ENCODE results near the gene TEC. TPM values are rescaled to one million over a fixed set of nuclear protein-coding genes. Genes with fewer than 3 reads are reported as not detected.

TEC gene
- total and polyA plus RNA-seq, 9 of the 15 experiments (the other 6 are each of a cell fraction or from before 2014, with no cell fraction given): 5.3 to 14.7 (median 8.8) TPM

- TF ChIP-seq E2F4 (CRISPR knock-in tag; IDR thresholded peaks at IDR 0.05; ENCODE audit: low read depth) (no peak), SRSF3 (IDR thresholded peaks at IDR 0.05; ENCODE audit: insufficient read depth, low read length) (no peak), PTBP1 (IDR thresholded peaks at IDR 0.05; ENCODE audit: low read depth, low read length) (no peak), BMI1 (IDR thresholded peaks at IDR 0.05; ENCODE audit: low read length) (no peak), ILK (tag; IDR thresholded peaks at IDR 0.05; ENCODE audit: borderline replicate concordance, low read depth) (no peak), KDM4B (IDR thresholded peaks at IDR 0.05; ENCODE audit: borderline replicate concordance in 2 of 2, low read depth in 1 of 2) (no peak), PCBP2 (IDR thresholded peaks at IDR 0.05; ENCODE audit: low read depth, low read length, poor library complexity, severe bottlenecking) (no peak), ZNF830 (CRISPR knock-in tag; IDR thresholded peaks at IDR 0.05) (no peak), MYBL2 (IDR thresholded peaks at IDR 0.05; ENCODE audit: low read depth) (peak; percentile 19; the same call in 1 of the 2 replicates), MYBL2 (CRISPR knock-in tag; IDR thresholded peaks at IDR 0.05; ENCODE audit: borderline replicate concordance) (no peak), FOXA3 (CRISPR knock-in tag; conservative IDR thresholded peaks at IDR 0.05 in 1 of 2, IDR thresholded peaks at IDR 0.05 in 1 of 2) (no peak), CSDE1 (IDR thresholded peaks at IDR 0.05) (no peak), LEF1 (IDR thresholded peaks at IDR 0.05) (peak; percentile 62), SRF (CRISPR knock-in tag; IDR thresholded peaks at IDR 0.05) (no peak), FUS (optimal IDR thresholded peaks at IDR 0.05; ENCODE audit: low read depth, low read length) (no peak), RBM14 (IDR thresholded peaks at IDR 0.05; ENCODE audit: borderline replicate concordance, insufficient read depth, low read depth, low read length) (no peak), USF2 (CRISPR knock-in tag; IDR thresholded peaks at IDR 0.05) (no peak)
- TF ChIP-seq, protein P1, sequence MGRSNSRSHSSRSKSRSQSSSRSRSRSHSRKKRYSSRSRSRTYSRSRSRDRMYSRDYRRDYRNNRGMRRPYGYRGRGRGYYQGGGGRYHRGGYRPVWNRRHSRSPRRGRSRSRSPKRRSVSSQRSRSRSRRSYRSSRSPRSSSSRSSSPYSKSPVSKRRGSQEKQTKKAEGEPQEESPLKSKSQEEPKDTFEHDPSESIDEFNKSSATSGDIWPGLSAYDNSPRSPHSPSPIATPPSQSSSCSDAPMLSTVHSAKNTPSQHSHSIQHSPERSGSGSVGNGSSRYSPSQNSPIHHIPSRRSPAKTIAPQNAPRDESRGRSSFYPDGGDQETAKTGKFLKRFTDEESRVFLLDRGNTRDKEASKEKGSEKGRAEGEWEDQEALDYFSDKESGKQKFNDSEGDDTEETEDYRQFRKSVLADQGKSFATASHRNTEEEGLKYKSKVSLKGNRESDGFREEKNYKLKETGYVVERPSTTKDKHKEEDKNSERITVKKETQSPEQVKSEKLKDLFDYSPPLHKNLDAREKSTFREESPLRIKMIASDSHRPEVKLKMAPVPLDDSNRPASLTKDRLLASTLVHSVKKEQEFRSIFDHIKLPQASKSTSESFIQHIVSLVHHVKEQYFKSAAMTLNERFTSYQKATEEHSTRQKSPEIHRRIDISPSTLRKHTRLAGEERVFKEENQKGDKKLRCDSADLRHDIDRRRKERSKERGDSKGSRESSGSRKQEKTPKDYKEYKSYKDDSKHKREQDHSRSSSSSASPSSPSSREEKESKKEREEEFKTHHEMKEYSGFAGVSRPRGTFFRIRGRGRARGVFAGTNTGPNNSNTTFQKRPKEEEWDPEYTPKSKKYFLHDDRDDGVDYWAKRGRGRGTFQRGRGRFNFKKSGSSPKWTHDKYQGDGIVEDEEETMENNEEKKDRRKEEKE (IDR thresholded peaks at IDR 0.05; ENCODE audit: borderline replicate concordance in 1 of 2, control insufficient read depth in 1 of 2, low read depth in 2 of 2, low read length in 1 of 2): no peak
- TF ChIP-seq, protein P2, sequence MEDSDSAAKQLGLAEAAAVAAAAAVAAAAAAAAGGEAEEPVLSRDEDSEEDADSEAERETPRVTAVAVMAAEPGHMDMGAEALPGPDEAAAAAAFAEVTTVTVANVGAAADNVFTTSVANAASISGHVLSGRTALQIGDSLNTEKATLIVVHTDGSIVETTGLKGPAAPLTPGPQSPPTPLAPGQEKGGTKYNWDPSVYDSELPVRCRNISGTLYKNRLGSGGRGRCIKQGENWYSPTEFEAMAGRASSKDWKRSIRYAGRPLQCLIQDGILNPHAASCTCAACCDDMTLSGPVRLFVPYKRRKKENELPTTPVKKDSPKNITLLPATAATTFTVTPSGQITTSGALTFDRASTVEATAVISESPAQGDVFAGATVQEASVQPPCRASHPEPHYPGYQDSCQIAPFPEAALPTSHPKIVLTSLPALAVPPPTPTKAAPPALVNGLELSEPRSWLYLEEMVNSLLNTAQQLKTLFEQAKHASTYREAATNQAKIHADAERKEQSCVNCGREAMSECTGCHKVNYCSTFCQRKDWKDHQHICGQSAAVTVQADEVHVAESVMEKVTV (CRISPR knock-in tag; IDR thresholded peaks at IDR 0.05): no peak
Measured at GRCh38 chr4:48243429-48243828, 26.2 kb downstream of the TEC start (continued).

Measured in K562 (cell line).